Stimulated activated CD8-positive, alpha-beta memory T cell treated with anti-CD3 and anti-CD28 coated beads, Interleukin-7, amount 100 ng/mL, for 4 hours (primary cell): Measurements from ENCODE around the gene HMGCS2.
A peak's percentile ranks its signal among the peaks of the same experiment; 100 is the strongest.
"Not testable (repeated sequence)": the region's sequence is repeated elsewhere in the genome, so short reads cannot be mapped to it uniquely, and the experiment has no call there.

ENCODE experiments used
- DNase-seq, 2 donors: peaks; one replicate each; pipeline ENCODE4 v3.0.0-alpha.2; 2020; ENCODE audit warnings: low read depth in 2 of 2

Gene HMGCS2

DNA sequence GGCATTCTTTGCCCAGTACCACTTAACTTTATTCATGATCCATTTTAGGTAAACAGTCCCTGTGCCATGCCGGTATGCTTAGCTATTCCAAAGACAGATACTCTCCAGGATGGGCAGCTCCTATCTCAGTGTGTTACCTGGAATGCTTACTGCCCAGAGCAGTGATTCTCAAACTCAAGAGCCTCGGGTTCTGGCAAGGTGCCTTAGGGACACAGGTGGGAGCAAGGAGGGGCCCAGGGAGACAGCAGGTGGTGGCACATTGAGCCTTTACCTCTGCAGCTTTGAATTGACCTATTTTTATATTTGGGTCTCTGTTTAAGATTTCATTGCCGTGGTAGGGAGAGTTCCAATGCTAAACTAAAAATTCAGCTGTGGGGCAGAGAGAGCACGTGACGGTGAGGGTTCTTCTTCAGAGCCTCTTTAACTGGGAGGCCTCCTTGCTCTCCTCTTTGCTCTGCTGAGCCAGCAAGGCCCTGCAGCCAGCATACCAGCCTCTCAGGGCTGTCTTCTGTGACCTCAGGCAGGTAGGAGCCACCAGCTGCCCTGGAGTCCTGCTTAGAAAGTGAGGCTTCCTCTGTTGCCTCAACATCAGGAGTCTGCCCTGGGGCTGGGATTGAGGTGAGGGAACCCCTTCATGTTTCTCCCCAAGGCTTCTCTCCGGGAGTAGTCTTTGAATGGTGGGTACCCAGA lies 36.8 kb downstream of the HMGCS2 start:
- DNase-seq: no peak

DNA sequence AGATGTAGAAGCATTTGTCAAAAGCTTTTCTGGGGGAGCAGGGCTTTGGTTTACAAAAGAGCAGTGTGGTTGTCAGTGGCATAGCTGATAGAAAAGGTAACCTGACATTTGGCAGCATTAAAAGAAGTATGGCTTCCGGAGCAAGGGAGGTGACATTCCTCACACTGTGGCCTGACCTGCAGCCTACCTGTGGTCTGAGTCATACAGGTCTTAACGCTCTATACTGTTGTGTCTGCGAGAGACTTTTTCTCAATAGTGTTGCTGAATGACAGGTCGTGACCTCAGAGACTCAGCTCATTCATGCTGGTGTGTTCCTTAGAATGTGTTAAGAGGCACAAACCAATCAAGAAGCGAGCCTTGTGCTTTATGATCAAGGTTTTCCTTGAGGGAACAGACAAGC lies 37.6 kb downstream of the HMGCS2 start:
- DNase-seq: no peak

DNA sequence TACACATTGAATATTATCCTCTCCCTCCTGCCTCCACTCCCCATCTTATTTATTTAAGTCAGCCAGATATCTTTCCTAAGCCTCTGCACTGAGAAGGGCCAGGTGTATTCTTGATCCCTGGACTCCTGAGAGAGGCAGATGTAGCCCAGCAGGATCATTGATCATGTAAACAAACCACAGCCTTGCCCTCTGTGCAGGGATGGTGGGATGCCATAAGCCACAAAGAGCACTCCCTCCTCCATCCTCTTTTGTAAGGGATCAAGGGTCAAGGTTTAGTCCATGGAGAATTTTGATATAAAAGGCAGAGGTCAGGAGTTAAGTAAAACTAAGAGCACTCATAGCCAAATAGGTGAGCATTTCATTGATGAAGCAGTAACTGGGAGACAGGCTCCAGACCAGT lies 39.7 kb downstream of the HMGCS2 start:
- DNase-seq: no peak

- no peak for DNase-seq
Observed at GRCh38 chr1:119727991-119728390, 40.7 kb downstream of the HMGCS2 start.

DNA sequence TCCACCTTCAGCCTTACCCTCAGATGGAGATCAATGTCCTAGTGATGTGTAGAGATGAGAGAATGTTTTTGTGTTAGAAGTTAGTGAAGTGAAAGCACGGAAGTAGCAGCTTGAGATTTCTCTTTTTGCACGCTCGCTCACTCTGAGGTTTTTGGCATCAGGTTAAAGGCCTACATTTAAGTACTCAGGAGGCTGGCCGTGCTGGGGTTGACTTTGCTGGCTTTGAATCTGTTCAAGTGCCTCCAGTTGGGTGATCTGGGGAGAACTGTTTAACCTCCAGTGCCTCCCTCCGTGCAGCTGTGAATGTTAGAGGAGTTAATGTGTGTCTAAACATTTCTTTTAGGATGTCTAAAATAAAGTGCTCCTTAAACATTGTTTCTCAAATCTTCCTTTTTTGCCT lies 43.1 kb downstream of the HMGCS2 start:
- DNase-seq: no peak

- no peak for DNase-seq
Observed at GRCh38 chr1:119724611-119725218, 44.0 kb downstream of the HMGCS2 start.

GRCh38 chr1:119721896-119722295 lies 46.8 kb downstream of the HMGCS2 start:
- DNase-seq: no peak

- DNase-seq: no peak
Observed at GRCh38 chr1:119720866-119721440, 47.8 kb downstream of the HMGCS2 start.

GRCh38 chr1:119718972-119719371 lies 49.7 kb downstream of the HMGCS2 start:
- no peak for DNase-seq

GRCh38 chr1:119718409-119718808 lies 50.3 kb downstream of the HMGCS2 start:
- no peak for DNase-seq

GRCh38 chr1:119715542-119715941 lies 53.2 kb downstream of the HMGCS2 start:
- no peak for DNase-seq

GRCh38 chr1:119714583-119714982 lies 54.1 kb downstream of the HMGCS2 start:
- DNase-seq: no peak

DNA sequence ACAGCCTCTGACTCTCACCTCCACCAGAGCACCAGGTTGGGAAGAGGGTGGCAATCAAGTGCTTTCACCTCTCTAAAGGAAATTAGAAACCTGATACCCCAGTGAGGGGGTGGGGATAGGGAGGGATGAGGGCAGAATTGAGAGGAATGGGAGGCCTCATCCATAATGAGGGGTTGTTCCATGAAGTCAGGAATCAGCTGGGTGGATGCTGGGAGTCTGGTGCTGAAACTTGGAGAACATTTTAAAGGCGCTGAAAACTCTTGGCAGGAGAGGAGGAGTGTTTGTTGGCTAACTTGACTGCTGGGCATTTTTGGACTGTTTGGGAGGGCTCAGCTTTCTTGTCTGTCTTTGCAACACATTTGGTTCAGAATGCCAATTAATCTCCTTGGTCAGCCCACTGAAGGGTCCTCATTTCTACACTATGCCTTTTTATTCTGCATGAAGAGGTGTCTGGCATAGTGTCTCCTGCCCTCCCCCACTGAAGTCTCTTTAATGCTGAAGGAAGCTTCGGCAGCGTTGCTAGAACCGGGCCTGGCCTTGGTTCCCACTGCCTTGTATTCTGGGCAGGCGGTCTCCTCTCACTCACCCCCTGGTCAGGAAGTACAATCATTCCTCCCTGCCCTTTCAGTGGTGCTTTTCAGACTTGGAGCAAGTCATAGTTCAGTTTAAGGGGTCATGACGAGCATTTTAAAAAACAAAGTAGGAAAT lies 54.8 kb downstream of the HMGCS2 start:
- no peak for DNase-seq

GRCh38 chr1:119713039-119713748 lies 55.5 kb downstream of the HMGCS2 start:
- no peak for DNase-seq

GRCh38 chr1:119712342-119713038 lies 56.2 kb downstream of the HMGCS2 start:
- DNase-seq: peak; percentile 25 to 54

- DNase-seq: peak in 1 of 2 donors; percentile 38
Observed at GRCh38 chr1:119711804-119712341, 56.8 kb downstream of the HMGCS2 start, which contains the start of gene PHGDH. Gene PHGDH, plus strand, starts transcription at chr1:119711934. Its CDS starts 89 bp downstream, at chr1:119712023.

- not testable (repeated sequence) for DNase-seq
Observed at GRCh38 chr1:119711356-119711803, 57.3 kb downstream of the HMGCS2 start.

DNA sequence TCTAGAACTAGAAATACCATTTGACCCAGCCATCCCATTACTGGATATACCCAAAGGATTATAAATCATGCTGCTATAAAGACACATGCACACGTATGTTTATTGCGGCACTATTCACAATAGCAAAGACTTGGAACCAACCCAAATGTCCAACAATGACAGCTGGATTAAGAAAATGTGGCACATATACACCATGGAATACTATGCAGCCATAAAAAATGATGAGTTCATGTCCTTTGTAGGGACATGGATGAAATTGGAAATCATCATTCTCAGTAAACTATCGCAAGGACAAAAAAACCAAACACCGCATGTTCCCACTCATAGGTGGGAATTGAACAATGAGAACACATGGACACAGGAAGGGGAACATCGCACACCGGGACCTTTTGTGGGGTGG lies 62.1 kb downstream of the HMGCS2 start:
- not testable (repeated sequence) for DNase-seq

DNA sequence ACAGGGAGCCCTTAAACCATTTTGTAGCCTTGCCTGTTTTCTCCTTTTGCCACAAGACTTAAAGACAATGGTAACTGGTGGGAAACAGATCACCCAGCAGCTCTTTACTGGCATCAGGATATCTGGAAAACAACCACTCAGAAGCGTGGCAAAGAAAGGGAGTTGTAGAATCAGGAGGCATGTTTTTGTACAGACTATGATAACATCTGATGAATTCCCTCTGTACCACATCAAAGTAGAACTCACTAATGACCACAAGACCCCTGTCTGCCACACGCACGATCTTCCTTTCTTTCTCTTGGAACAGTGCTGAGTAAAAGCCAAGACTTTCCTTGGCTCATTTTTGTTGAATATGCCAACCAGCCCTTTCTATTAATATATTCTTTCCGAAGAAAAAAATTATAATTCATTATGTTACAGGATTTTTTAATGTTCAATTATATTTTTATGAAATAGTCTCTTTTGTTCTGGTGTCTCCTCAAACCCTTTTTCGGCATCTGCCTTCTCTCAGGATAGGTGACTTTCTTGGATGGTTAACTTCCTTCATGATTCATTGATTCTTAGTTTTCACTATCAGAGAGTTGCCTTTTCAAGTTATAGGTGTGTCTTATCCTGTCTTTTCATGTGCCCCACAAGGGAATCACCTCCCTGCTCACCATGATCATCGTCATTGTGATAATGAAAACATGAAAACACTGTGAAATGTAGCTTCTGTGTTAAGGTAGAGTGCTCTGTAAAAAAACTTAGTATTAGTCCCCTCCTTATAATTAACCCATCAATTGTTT lies 64.8 kb downstream of the HMGCS2 start:
- DNase-seq: no peak

GRCh38 chr1:119702384-119702783 lies 66.3 kb downstream of the HMGCS2 start:
- DNase-seq: no peak
